ENCODE data around the gene KRTAP5-2.

KRTAP5-2 gene

DNA sequence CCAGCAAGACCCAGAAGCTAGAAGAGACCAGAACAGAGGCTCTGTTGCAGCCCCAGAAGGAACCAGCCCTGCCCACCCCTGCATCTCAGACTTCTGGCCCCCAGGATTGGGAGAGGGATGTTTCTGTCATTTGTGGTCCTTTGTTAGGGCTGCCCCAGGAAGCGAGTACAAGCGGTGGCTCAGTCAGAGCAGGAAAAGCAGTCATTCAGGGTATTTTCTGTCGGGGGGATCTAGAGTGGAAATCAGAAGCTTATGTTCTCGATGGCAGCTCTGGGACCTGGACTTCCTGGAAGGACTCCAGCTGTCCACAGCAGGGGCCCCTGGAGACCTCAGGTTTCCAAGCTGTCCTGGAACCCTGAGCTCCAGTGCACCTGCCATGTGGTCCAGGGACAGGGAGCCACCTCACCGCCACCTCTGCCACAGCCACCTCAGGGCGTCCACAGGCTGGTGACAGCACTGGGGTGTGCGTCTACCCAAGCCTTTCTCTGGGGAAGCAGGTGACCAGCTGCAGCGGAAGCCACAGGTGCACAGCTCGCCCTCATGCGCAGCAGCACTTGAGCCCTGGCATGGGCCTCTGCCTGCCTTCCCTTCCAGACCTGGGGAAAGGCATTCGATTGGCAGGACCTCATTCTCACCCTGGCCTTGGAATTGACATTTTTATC is 34.1 kb upstream of the KRTAP5-2 start:
- no peak for TF ChIP-seq NFIC (IDR thresholded peaks at IDR 0.05)
- no peak for TF ChIP-seq CREB1 (IDR thresholded peaks at IDR 0.05; ENCODE audit: low read depth)
- TF ChIP-seq RAD21 (IDR thresholded peaks at IDR 0.05; ENCODE audit: low read depth), result no peak
- no peak for TF ChIP-seq YY1 (IDR thresholded peaks at IDR 0.05; ENCODE audit: low read depth)
- TF ChIP-seq CEBPB (IDR thresholded peaks at IDR 0.05), result no peak

DNA sequence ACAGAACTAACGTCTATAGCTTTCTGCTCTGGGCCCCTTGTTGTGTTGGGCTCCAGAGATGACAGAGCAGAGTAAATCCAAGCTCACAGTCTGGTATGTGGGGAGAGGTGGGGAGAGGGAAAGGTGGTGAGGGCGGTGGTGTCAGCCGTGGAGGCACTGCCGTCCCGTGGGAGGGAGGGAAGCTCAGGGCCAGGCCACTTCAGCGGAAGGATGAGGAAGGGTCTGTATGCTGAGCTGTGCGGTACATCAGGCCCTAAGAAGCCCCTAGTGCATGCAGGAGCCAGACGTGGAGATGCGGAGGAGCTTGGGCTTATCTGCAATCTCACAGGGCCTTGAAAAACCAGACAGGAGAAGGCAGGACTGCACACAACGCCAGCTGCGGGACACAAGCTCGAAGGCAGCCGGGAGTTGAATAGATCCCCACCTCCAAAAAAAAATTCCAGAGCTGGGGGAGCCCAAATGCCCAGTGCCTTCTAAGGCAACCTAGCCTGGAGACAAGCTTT is 33.0 kb upstream of the KRTAP5-2 start:
- no peak for TF ChIP-seq EP300 (IDR thresholded peaks at IDR 0.05; ENCODE audit: borderline replicate concordance)
- TF ChIP-seq, protein P1, sequence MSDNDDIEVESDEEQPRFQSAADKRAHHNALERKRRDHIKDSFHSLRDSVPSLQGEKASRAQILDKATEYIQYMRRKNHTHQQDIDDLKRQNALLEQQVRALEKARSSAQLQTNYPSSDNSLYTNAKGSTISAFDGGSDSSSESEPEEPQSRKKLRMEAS (IDR thresholded peaks at IDR 0.05), result no peak
- no peak for TF ChIP-seq CEBPB (IDR thresholded peaks at IDR 0.05)
- no peak for TF ChIP-seq YY1 (IDR thresholded peaks at IDR 0.05; ENCODE audit: low read depth)
- no peak for TF ChIP-seq TEAD4 (IDR thresholded peaks at IDR 0.05)
- TF ChIP-seq TCF12 (IDR thresholded peaks at IDR 0.05; ENCODE audit: low read depth), result no peak
- TF ChIP-seq EGR1 (IDR thresholded peaks at IDR 0.05), result no peak
- no peak for TF ChIP-seq CREB1 (IDR thresholded peaks at IDR 0.05; ENCODE audit: low read depth)
- TF ChIP-seq RAD21 (IDR thresholded peaks at IDR 0.05; ENCODE audit: low read depth), result no peak
- no peak for TF ChIP-seq TAF1 (IDR thresholded peaks at IDR 0.05; ENCODE audit: low read depth)
- TF ChIP-seq, protein P2, sequence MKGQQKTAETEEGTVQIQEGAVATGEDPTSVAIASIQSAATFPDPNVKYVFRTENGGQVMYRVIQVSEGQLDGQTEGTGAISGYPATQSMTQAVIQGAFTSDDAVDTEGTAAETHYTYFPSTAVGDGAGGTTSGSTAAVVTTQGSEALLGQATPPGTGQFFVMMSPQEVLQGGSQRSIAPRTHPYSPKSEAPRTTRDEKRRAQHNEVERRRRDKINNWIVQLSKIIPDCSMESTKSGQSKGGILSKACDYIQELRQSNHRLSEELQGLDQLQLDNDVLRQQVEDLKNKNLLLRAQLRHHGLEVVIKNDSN (IDR thresholded peaks at IDR 0.05), result no peak
- TF ChIP-seq NFIC (IDR thresholded peaks at IDR 0.05), result no peak
- TF ChIP-seq, protein P3, sequence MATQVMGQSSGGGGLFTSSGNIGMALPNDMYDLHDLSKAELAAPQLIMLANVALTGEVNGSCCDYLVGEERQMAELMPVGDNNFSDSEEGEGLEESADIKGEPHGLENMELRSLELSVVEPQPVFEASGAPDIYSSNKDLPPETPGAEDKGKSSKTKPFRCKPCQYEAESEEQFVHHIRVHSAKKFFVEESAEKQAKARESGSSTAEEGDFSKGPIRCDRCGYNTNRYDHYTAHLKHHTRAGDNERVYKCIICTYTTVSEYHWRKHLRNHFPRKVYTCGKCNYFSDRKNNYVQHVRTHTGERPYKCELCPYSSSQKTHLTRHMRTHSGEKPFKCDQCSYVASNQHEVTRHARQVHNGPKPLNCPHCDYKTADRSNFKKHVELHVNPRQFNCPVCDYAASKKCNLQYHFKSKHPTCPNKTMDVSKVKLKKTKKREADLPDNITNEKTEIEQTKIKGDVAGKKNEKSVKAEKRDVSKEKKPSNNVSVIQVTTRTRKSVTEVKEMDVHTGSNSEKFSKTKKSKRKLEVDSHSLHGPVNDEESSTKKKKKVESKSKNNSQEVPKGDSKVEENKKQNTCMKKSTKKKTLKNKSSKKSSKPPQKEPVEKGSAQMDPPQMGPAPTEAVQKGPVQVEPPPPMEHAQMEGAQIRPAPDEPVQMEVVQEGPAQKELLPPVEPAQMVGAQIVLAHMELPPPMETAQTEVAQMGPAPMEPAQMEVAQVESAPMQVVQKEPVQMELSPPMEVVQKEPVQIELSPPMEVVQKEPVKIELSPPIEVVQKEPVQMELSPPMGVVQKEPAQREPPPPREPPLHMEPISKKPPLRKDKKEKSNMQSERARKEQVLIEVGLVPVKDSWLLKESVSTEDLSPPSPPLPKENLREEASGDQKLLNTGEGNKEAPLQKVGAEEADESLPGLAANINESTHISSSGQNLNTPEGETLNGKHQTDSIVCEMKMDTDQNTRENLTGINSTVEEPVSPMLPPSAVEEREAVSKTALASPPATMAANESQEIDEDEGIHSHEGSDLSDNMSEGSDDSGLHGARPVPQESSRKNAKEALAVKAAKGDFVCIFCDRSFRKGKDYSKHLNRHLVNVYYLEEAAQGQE (IDR thresholded peaks at IDR 0.05; ENCODE audit: low read depth), result no peak
- no peak for TF ChIP-seq ZBTB7A (IDR thresholded peaks at IDR 0.05; ENCODE audit: low read depth)
- TF ChIP-seq FOXM1 (IDR thresholded peaks at IDR 0.05; ENCODE audit: borderline replicate concordance, low read depth), result no peak

DNA sequence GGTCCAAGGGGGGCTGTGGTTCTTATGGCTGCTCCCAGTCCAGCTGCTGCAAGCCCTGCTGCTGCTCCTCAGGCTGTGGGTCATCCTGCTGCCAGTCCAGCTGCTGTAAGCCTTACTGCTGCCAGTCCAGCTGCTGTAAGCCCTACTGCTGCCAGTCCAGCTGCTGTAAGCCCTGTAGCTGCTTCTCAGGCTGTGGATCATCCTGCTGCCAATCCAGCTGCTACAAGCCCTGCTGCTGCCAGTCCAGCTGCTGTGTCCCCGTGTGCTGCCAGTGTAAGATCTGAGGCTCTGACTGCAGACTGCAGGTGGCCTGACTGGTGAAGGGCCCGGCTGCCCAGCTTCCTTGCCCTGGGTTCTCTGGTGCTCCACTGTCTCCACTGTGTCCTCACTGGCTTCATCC is 32.2 kb upstream of the KRTAP5-2 start:
- TF ChIP-seq, protein P1 (IDR thresholded peaks at IDR 0.05), result no peak
- TF ChIP-seq EGR1 (IDR thresholded peaks at IDR 0.05) (no peak), RAD21 (IDR thresholded peaks at IDR 0.05; ENCODE audit: low read depth) (no peak), TAF1 (IDR thresholded peaks at IDR 0.05; ENCODE audit: low read depth) (no peak), TEAD4 (IDR thresholded peaks at IDR 0.05) (no peak), FOXM1 (IDR thresholded peaks at IDR 0.05; ENCODE audit: borderline replicate concordance, low read depth) (no peak), NFIC (IDR thresholded peaks at IDR 0.05) (no peak), ZBTB7A (IDR thresholded peaks at IDR 0.05; ENCODE audit: low read depth) (no peak), YY1 (IDR thresholded peaks at IDR 0.05; ENCODE audit: low read depth) (no peak), CREB1 (IDR thresholded peaks at IDR 0.05; ENCODE audit: low read depth) (no peak), CEBPB (IDR thresholded peaks at IDR 0.05) (no peak), EP300 (IDR thresholded peaks at IDR 0.05; ENCODE audit: borderline replicate concordance) (no peak), TCF12 (IDR thresholded peaks at IDR 0.05; ENCODE audit: low read depth) (no peak)
- TF ChIP-seq, protein P3 (IDR thresholded peaks at IDR 0.05; ENCODE audit: low read depth), result no peak
- TF ChIP-seq, protein P2 (IDR thresholded peaks at IDR 0.05), result no peak

DNA sequence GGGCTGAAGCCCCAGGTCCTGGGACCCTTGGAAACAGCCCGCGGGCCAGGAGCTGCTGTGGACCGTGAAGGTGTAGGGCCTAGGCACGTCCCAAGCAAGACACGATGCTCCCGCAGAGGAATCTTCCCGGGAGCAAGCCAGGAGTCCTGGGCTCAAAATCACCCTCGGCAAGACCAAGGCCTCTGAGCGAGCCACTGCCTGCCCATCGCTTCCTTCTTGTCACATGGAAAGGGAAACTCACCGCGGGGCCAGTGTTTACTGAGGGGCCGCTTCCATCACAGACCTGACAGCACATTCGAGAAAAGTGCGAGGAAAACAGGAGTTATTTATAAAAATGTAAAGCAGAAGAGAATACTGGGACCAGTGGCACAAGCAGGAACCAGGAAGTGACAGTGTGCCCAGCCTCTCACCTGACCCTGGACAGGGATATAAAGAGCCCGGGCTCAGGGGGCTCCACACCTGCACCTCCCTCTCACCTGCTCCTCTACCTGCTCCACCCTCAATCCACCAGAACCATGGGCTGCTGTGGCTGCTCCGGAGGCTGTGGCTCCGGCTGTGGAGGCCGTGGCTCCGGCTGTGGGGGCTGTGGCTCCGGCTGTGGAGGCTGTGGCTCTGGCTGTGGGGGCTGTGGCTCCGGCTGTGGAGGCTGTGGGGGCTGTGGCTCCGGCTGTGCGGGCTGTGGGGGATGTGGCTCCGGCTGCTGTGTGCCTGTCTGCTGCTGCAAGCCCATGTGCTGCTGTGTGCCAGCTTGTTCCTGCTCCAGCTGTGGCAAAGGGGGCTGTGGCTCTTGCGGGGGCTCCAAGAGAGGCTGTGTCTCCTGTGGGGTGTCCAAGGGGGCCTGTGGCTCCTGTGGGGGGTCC is 31.5 kb upstream of the KRTAP5-2 start, which contains the start of gene KRTAP5-5:
Gene KRTAP5-5 (plus strand): TSS at position 450 of the 860 bp plus-strand sequence. CDS start 66 bp downstream, at position 516.
- TF ChIP-seq TEAD4 (IDR thresholded peaks at IDR 0.05) (no peak), TCF12 (IDR thresholded peaks at IDR 0.05; ENCODE audit: low read depth) (no peak)
- TF ChIP-seq, protein P2 (IDR thresholded peaks at IDR 0.05), result no peak
- TF ChIP-seq, protein P1 (IDR thresholded peaks at IDR 0.05), result no peak
